GM23248 (cell line): Measurements from ENCODE around the gene INTS14.

Source experiments
- EZH2 ChIP-seq: fragments of 200-600 bp; sonication (generic); IDR thresholded peaks from 2 replicates; pipeline ENCODE4 v1.6.1; 2018; ENCODE audit warnings: antibody characterized with exemption, mild to moderate bottlenecking; ENCODE audit not compliant: insufficient read depth, poor library complexity, severe bottlenecking
- EZH2phosphoT487 ChIP-seq: fragments of 200-600 bp; sonication (generic); IDR thresholded peaks from 2 replicates; pipeline ENCODE4 v1.6.1; 2018; ENCODE audit warnings: antibody characterized with exemption, moderate library complexity, mild to moderate bottlenecking, low read depth; ENCODE audit not compliant: insufficient read depth

DNA sequence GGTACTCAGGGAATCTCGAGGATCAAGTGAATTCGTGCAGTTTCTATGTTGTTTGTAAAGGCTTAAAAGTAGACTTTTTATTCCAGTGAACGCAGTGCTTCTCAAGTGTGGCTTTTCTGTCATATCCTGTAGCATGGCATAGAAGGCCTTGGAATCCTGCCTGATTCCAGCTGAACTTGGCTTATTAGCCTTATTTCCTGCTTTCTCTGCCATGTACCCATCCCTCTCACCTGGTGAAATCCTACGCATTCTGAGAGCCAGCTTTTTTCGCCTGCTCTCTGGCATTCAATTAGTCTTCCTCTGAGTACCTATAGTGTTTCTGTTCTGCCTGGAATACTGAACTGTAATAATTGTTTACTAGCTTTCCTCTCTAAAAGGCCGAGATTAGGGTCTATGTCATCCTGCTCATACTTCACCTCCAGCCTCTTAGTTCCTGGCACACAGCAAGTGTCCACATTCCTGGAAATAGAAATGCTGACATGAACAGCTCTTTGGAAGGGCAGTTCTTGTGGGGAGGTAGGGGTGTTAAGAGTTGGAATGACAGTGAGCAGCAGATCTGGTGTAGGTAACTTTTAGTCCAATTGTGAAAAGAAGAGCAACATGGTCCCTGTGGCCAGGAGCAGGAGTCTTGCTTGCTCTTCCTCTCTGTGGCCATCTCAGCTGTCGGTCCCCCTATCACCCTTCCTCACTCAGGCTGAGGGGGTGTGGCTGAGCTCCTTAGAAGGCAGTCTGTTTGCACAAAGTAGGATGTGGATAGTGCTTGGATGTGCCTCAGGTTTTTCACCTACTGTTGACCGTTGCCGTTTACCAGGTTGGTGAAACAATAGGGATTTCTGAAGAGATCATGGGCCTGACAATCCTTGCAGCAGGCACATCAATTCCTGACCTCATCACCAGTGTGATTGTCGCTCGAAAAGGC lies 41.2 kb upstream of the INTS14 start:
- TF ChIP-seq EZH2phosphoT487 (no peak), EZH2 (no peak)
